22Rv1 (cell line): ENCODE results near the gene CSF1.

ENCODE experiments used
- CTCF ChIP-seq: fragments of 450-650 bp; IDR thresholded peaks from 2 replicates; pipeline ENCODE4 v1.5.1; 2017; ENCODE audit warnings: mild to moderate bottlenecking
- ZFX ChIP-seq: fragments of 450-650 bp; IDR thresholded peaks from 2 replicates; pipeline ENCODE4 v1.6.1; 2017; ENCODE audit warnings: antibody characterized with exemption, borderline replicate concordance

- TF ChIP-seq CTCF, result no peak
- no peak for TF ChIP-seq ZFX
Measured at GRCh38 chr1:109898842-109899241, 11.8 kb upstream of the CSF1 start.
